Neural progenitor cell (in vitro differentiated cells): ENCODE data around the gene TMEM62. TPM values are rescaled to one million over a fixed set of nuclear protein-coding genes. Genes with fewer than 3 reads are reported as not detected.

Experiments used
- DNase-seq: peaks from one replicate; pipeline ENCODE4 v3.0.0-alpha.2; 2016; ENCODE audit warnings: low spot score
- H2AFZ ChIP-seq: fragments of 200-600 bp; sonication (generic); replicated peaks from 2 replicates; pipeline ENCODE4 v1.6.1; 2016; ENCODE audit warnings: antibody characterized with exemption
- H3F3A ChIP-seq: fragments of 200-600 bp; sonication (generic); 2 replicates; pipeline ENCODE4 v1.6.1; 2016; ENCODE audit warnings: antibody characterized with exemption, low read depth
- H3K27ac ChIP-seq: fragments of 200-600 bp; sonication (generic); 2 replicates; pipeline ENCODE4 v1.5.1; 2016; ENCODE audit warnings: mild to moderate bottlenecking
- H3K27me3 ChIP-seq: fragments of 200-600 bp; sonication (generic); 2 replicates; pipeline ENCODE4 v1.6.1; 2016; ENCODE audit warnings: mild to moderate bottlenecking, moderate library complexity
- H3K36me3 ChIP-seq: fragments of 200-600 bp; sonication (generic); 2 replicates; pipeline ENCODE4 v1.5.1; 2016
- H3K4me1 ChIP-seq: fragments of 200-600 bp; sonication (generic); 2 replicates; pipeline ENCODE4 v1.6.1; 2016; ENCODE audit warnings: mixed run types
- H3K4me2 ChIP-seq: fragments of 200-600 bp; sonication (generic); 2 replicates; pipeline ENCODE4 v1.6.1; 2016
- H3K4me3 ChIP-seq: fragments of 200-600 bp; sonication (generic); 2 replicates; pipeline ENCODE4 v1.5.1; 2016
- H3K79me2 ChIP-seq: fragments of 200-600 bp; sonication (generic); 2 replicates; pipeline ENCODE4 v1.6.1; 2016; ENCODE audit warnings: low read depth
- H3K9ac ChIP-seq: fragments of 200-600 bp; sonication (generic); 2 replicates; pipeline ENCODE4 v1.6.1; 2016
- H3K9me3 ChIP-seq: fragments of 200-600 bp; sonication (generic); 2 replicates; pipeline ENCODE4 v1.5.1; 2016; ENCODE audit warnings: low read depth
- H4K20me1 ChIP-seq: fragments of 200-600 bp; sonication (generic); 2 replicates; pipeline ENCODE4 v1.6.1; 2016; ENCODE audit warnings: low read depth
- H3K27ac Mint-ChIP-seq: 3 replicates; pipeline ENCODE4 v1.8.0; 2021; ENCODE audit warnings: mixed read lengths
- H3K27me3 Mint-ChIP-seq: 2 replicates; pipeline ENCODE4 v1.8.0; 2022; ENCODE audit warnings: low read depth, mild to moderate bottlenecking, inconsistent platforms, moderate library complexity, mixed read lengths; ENCODE audit not compliant: insufficient read depth
- H3K36me3 Mint-ChIP-seq: 3 replicates; pipeline ENCODE4 v1.8.0; 2021; ENCODE audit warnings: mixed read lengths
- H3K4me1 Mint-ChIP-seq: 3 replicates; pipeline ENCODE4 v1.8.0; 2021; ENCODE audit warnings: mixed read lengths
- H3K4me3 Mint-ChIP-seq: 3 replicates; pipeline ENCODE4 v1.8.0; 2021; ENCODE audit warnings: mild to moderate bottlenecking, moderate library complexity, mixed read lengths
- H3K9me3 Mint-ChIP-seq: 3 replicates; pipeline ENCODE4 v1.8.0; 2020; ENCODE audit warnings: mixed read lengths
- CTCF ChIP-seq: fragments of 200-600 bp; sonication (generic); IDR thresholded peaks from 2 replicates; pipeline ENCODE4 v1.5.1; 2017; ENCODE audit warnings: antibody characterized with exemption, mild to moderate bottlenecking
- EZH2 ChIP-seq: fragments of 200-600 bp; sonication (generic); IDR thresholded peaks from 2 replicates; pipeline ENCODE4 v1.6.1; 2017; ENCODE audit warnings: antibody characterized with exemption, mild to moderate bottlenecking, moderate library complexity
- EZH2phosphoT487 ChIP-seq: fragments of 200-600 bp; sonication (generic); IDR thresholded peaks from 2 replicates; pipeline ENCODE4 v1.6.1; 2017; ENCODE audit warnings: antibody characterized with exemption
- total RNA-seq: library from RNA; depleted of rRNA; stranded (reverse); fragments of >200 nt; gene quantifications from 2 replicates; pipeline ENCODE4 v1.2.3, GENCODE V29; 2015; ENCODE audit warnings: low replicate concordance

TMEM62 gene
- total RNA-seq, 1 donor from 2014 or later: 11.9 TPM

GRCh38 chr15:43099105-43099845, 34.1 kb upstream of the TMEM62 start:
- peaks cover 3% of the 10 kb centered on the region for H3K9me3 Mint-ChIP-seq
- H3K4me3 ChIP-seq: no peak overlapping the region
- H3K9ac ChIP-seq: no peak overlapping the region
- no peaks in the 10 kb centered on the region for H3K9me3 ChIP-seq
- no peak for DNase-seq
- H3K79me2 ChIP-seq: peaks cover 93% of the 10 kb centered on the region
- peaks cover 27% of the 10 kb centered on the region for H3K36me3 Mint-ChIP-seq
- H3K36me3 ChIP-seq: peaks cover 14% of the 10 kb centered on the region
- H3K4me1 Mint-ChIP-seq: peaks cover 5% of the 10 kb centered on the region
- no peak overlapping the region for H3K27ac Mint-ChIP-seq
- H4K20me1 ChIP-seq: no peaks in the 10 kb centered on the region
- H3F3A ChIP-seq: no peaks in the 10 kb centered on the region
- no peak for TF ChIP-seq EZH2
- TF ChIP-seq EZH2phosphoT487: no peak
- no peak for TF ChIP-seq CTCF
- no peak overlapping the region for H3K27ac ChIP-seq
- no peak overlapping the region for H2AFZ ChIP-seq
- no peak overlapping the region for H3K4me3 Mint-ChIP-seq
- no peaks in the 10 kb centered on the region for H3K27me3 ChIP-seq
- H3K4me1 ChIP-seq: peaks cover 2% of the 10 kb centered on the region
- H3K4me2 ChIP-seq: no peak overlapping the region
- no peaks in the 10 kb centered on the region for H3K27me3 Mint-ChIP-seq

- Histone ChIP-seq H3K4me3 (no peak overlapping the region), H3K4me2 (no peak overlapping the region), H3F3A (no peaks in the 10 kb centered on the region), H3K9ac (no peak overlapping the region), H2AFZ (no peak overlapping the region), H3K27me3 (no peaks in the 10 kb centered on the region), H3K79me2 (peaks cover 98% of the 10 kb centered on the region), H4K20me1 (no peaks in the 10 kb centered on the region), H3K36me3 (peaks cover 14% of the 10 kb centered on the region), H3K4me1 (peaks cover 11% of the 10 kb centered on the region), H3K27ac (no peak overlapping the region), H3K9me3 (no peaks in the 10 kb centered on the region)
- no peak overlapping the region for H3K27ac Mint-ChIP-seq
- H3K36me3 Mint-ChIP-seq: peaks cover 27% of the 10 kb centered on the region
- peaks cover 3% of the 10 kb centered on the region for H3K9me3 Mint-ChIP-seq
- H3K4me1 Mint-ChIP-seq: peaks cover 13% of the 10 kb centered on the region
- DNase-seq: no peak
- H3K4me3 Mint-ChIP-seq: no peak overlapping the region
- TF ChIP-seq EZH2 (no peak), EZH2phosphoT487 (no peak), CTCF (no peak)
- H3K27me3 Mint-ChIP-seq: no peaks in the 10 kb centered on the region
Observed at GRCh38 chr15:43100971-43101370, 32.4 kb upstream of the TMEM62 start.

- Histone ChIP-seq H3K4me1 (peaks cover 17% of the 10 kb centered on the region), H3K4me3 (no peak overlapping the region), H3F3A (no peaks in the 10 kb centered on the region), H3K9me3 (no peaks in the 10 kb centered on the region), H2AFZ (no peak overlapping the region), H4K20me1 (no peaks in the 10 kb centered on the region), H3K79me2 (peaks cover 86% of the 10 kb centered on the region), H3K36me3 (peaks cover 14% of the 10 kb centered on the region), H3K9ac (no peak overlapping the region), H3K27ac (no peak overlapping the region), H3K4me2 (no peak overlapping the region), H3K27me3 (no peaks in the 10 kb centered on the region)
- Mint-ChIP-seq H3K36me3 (peaks cover 24% of the 10 kb centered on the region), H3K27ac (no peak overlapping the region), H3K4me1 (peaks cover 17% of the 10 kb centered on the region), H3K27me3 (no peaks in the 10 kb centered on the region), H3K4me3 (no peak overlapping the region), H3K9me3 (peaks cover 3% of the 10 kb centered on the region)
- TF ChIP-seq CTCF (no peak), EZH2 (no peak), EZH2phosphoT487 (no peak)
- no peak for DNase-seq
Observed at GRCh38 chr15:43102187-43102586, 31.2 kb upstream of the TMEM62 start.
